Measurements from ENCODE around the gene RALY.

DNA sequence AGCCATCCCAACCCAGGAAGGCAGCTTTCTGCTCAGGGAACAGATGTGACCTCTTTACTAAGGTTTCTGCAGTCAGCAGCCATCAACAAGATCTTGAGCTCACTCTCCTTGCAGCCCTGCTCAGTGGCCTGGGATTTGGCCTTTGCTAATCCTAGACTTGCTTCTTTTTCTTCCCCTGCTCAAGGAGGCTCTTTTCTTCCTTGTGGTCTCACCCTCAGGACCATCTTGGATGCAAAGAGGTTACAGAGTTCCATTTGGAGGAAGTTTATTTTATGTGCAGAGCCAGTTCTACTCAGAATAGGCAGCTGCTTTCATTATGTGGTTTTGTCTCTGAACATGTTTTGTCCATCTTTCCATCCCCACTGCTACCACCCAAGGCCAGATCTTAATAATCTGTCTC is 49.3 kb downstream of the RALY start:
- TF ChIP-seq, protein P1, sequence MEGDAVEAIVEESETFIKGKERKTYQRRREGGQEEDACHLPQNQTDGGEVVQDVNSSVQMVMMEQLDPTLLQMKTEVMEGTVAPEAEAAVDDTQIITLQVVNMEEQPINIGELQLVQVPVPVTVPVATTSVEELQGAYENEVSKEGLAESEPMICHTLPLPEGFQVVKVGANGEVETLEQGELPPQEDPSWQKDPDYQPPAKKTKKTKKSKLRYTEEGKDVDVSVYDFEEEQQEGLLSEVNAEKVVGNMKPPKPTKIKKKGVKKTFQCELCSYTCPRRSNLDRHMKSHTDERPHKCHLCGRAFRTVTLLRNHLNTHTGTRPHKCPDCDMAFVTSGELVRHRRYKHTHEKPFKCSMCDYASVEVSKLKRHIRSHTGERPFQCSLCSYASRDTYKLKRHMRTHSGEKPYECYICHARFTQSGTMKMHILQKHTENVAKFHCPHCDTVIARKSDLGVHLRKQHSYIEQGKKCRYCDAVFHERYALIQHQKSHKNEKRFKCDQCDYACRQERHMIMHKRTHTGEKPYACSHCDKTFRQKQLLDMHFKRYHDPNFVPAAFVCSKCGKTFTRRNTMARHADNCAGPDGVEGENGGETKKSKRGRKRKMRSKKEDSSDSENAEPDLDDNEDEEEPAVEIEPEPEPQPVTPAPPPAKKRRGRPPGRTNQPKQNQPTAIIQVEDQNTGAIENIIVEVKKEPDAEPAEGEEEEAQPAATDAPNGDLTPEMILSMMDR (conservative IDR thresholded peaks at IDR 0.05; ENCODE audit: low read length) = no peak
- TF ChIP-seq EZH2phosphoT487 (IDR thresholded peaks at IDR 0.05; ENCODE audit: borderline replicate concordance) = no peak

Data from Loucy (cell line).